CD4-positive, alpha-beta memory T cell (primary cell): ENCODE data around the gene UBE2J1. TPM values are rescaled to one million over a fixed set of nuclear protein-coding genes. Genes with fewer than 3 reads are reported as not detected.
A peak's percentile ranks its signal among the peaks of the same experiment; 100 is the strongest.
"Not testable (repeated sequence)": the region's sequence is repeated elsewhere in the genome, so short reads cannot be mapped to it uniquely, and the experiment has no call there.

Source experiments
- CTCF ChIA-PET: fragments of 350-600 bp; sonication (Branson Sonifier 250); formaldehyde crosslinking; loops from one replicate; lab custom pipeline; 2021; ENCODE audit warnings: inconsistent platforms; ENCODE audit not compliant: partially characterized antibody; lab: Charles Lee
- POLR2A ChIA-PET: fragments of 350-600 bp; sonication (Branson Sonifier 250); formaldehyde crosslinking; loops from one replicate; lab custom pipeline; 2021; ENCODE audit not compliant: partially characterized antibody; lab: Charles Lee
- DNase-seq, 5 donors: peaks; one replicate each; pipeline versions ENCODE4 v3.0.0 to v3.0.0-alpha.2; 2020 to 2022; ENCODE audit warnings: mixed read lengths in 1 of 5
- H3K27ac ChIP-seq: one replicate; pipeline ENCODE4 v1.7.0; 2013; ENCODE audit warnings: low read depth, low read length
- H3K27me3 ChIP-seq: 2 replicates; pipeline ENCODE4 v1.7.0; 2013; ENCODE audit warnings: mild to moderate bottlenecking, low read length, moderate library complexity; ENCODE audit not compliant: insufficient read depth
- H3K36me3 ChIP-seq: 2 replicates; pipeline ENCODE4 v1.7.0; 2013; ENCODE audit warnings: mild to moderate bottlenecking, low read length, moderate library complexity; ENCODE audit not compliant: insufficient read depth
- H3K4me1 ChIP-seq: 2 replicates; pipeline ENCODE4 v1.7.0; 2013; ENCODE audit warnings: mild to moderate bottlenecking, low read length, moderate library complexity; ENCODE audit not compliant: insufficient read depth
- H3K4me3 ChIP-seq, 2 donors: one replicate each; pipeline ENCODE4 v1.7.0; 2013; ENCODE audit warnings: low read length in 2 of 2, mild to moderate bottlenecking in 1 of 2
- H3K9me3 ChIP-seq, 2 donors: one replicate each; pipeline ENCODE4 v1.7.0; 2013; ENCODE audit warnings: low read length in 2 of 2, control low read depth in 1 of 2; ENCODE audit not compliant: control insufficient read depth in 1 of 2
- H3K27ac Mint-ChIP-seq, 7 donors: one replicate each; pipeline ENCODE4 v1.8.0; 2020 to 2021; ENCODE audit warnings: mixed read lengths in 7 of 7, mild to moderate bottlenecking in 6 of 7, inconsistent platforms in 3 of 7, moderate library complexity in 3 of 7
- H3K27me3 Mint-ChIP-seq, 2 donors: one replicate each; pipeline ENCODE4 v1.8.0; 2020 to 2021; ENCODE audit warnings: mixed read lengths in 2 of 2
- H3K36me3 Mint-ChIP-seq, 2 donors: one replicate each; pipeline ENCODE4 v1.8.0; 2020 to 2021; ENCODE audit warnings: mixed read lengths in 2 of 2, inconsistent platforms in 1 of 2, mild to moderate bottlenecking in 1 of 2
- H3K4me1 Mint-ChIP-seq, 4 donors: one replicate each; pipeline ENCODE4 v1.8.0; 2020 to 2021; ENCODE audit warnings: mixed read lengths in 4 of 4, mild to moderate bottlenecking in 1 of 4
- H3K4me3 Mint-ChIP-seq, 8 donors: one replicate each; pipeline ENCODE4 v1.8.0; 2020 to 2021; ENCODE audit warnings: mixed read lengths in 8 of 8, mild to moderate bottlenecking in 7 of 8, moderate library complexity in 6 of 8, inconsistent platforms in 3 of 8
- H3K9me3 Mint-ChIP-seq, 8 donors: one replicate each; pipeline ENCODE4 v1.8.0; 2020 to 2021; ENCODE audit warnings: mixed read lengths in 8 of 8, mild to moderate bottlenecking in 5 of 8, inconsistent platforms in 3 of 8, moderate library complexity in 1 of 8
- intact Hi-C: fragments of 100-400 bp; cut with micrococcal nuclease; formaldehyde crosslinking; loops from one replicate; pipeline ENCODE4 v1.15.1; 2023
- polyA plus RNA-seq, 2 donors: library from polyadenylated mRNA; unstranded; fragments of 300-500 nt; fragmentation: Illumina TruSeq; gene quantifications; one replicate each; pipeline ENCODE4 v1.2.3, GENCODE V29; 2021
- total RNA-seq, 2 experiments: library from RNA; stranded (reverse); gene quantifications; one replicate each; pipeline ENCODE4 v1.2.3, GENCODE V29; 2021

The UBE2J1 gene
- total and polyA plus RNA-seq, 4 experiments from 2014 or later: 21.9 to 53.8 (median 28.3) TPM

- Histone ChIP-seq H3K4me3 (peak overlapping the region in 1 of 2 donors; percentile 23), H3K27me3 (no peaks in the 10 kb centered on the region), H3K9me3 (no peaks in the 10 kb centered on the region), H3K27ac (peak overlapping the region; percentile 48), H3K4me1 (peaks cover 29% of the 10 kb centered on the region), H3K36me3 (no peaks in the 10 kb centered on the region)
- Mint-ChIP-seq H3K4me1 (peaks cover 18 to 37% (median 22%) of the 10 kb centered on the region in 4 donors), H3K4me3 (peak overlapping the region; percentile 42 to 85 (median 78)), H3K9me3 (no peaks in the 10 kb centered on the region), H3K36me3 (no peaks in the 10 kb centered on the region), H3K27ac (peak overlapping the region; percentile 96 to 99 (median 97)), H3K27me3 (no peaks in the 10 kb centered on the region)
- intact Hi-C loops: loop anchor here (1.0 kb wide), 3 partner anchors 53 to 335 kb away; partner anchors contain the start of genes PNRC1 and RNGTT
- ChIA-PET CTCF (interaction anchor here (0.8 to 2.3 kb wide), 10 partner anchors 10 to 334 kb away, joined by 3 to 17 read pairs (median 4); partner anchors contain the start of genes PNRC1 and UBE2J1), POLR2A (interaction anchor here (0.5 to 3.3 kb wide), 14 partner anchors 12 to 335 kb away, joined by 3 to 56 read pairs (median 4); partner anchors contain the start of genes PNRC1, RNGTT and UBE2J1)
- DNase-seq: peak; percentile 63 to 89 (median 71)
These were observed 54.7 kb downstream of the UBE2J1 start for GRCh38 chr6:89297695-89298351.

GRCh38 chr6:89295981-89296380 lies 56.5 kb downstream of the UBE2J1 start:
- Histone ChIP-seq H3K4me3 (no peak overlapping the region), H3K27me3 (no peaks in the 10 kb centered on the region), H3K27ac (no peak overlapping the region), H3K9me3 (no peaks in the 10 kb centered on the region), H3K36me3 (no peaks in the 10 kb centered on the region), H3K4me1 (peaks cover 29% of the 10 kb centered on the region)
- Mint-ChIP-seq H3K4me1 (peaks cover 18 to 33% (median 22%) of the 10 kb centered on the region in 4 donors), H3K9me3 (no peaks in the 10 kb centered on the region), H3K4me3 (no peak overlapping the region), H3K36me3 (no peaks in the 10 kb centered on the region), H3K27ac (peak overlapping the region in 4 of 7 donors; percentile 22 to 37 (median 24)), H3K27me3 (no peaks in the 10 kb centered on the region)
- intact Hi-C loops: no loop called here
- no peak for DNase-seq
- CTCF ChIA-PET: no interaction called here
- POLR2A ChIA-PET: no interaction called here

- H3K27me3 ChIP-seq, DNase-seq, H3K4me3 ChIP-seq, H3K9me3 ChIP-seq, H3K27me3 Mint-ChIP-seq, intact Hi-C loops, H3K36me3 ChIP-seq, POLR2A ChIA-PET, H3K27ac ChIP-seq, H3K9me3 Mint-ChIP-seq, H3K36me3 Mint-ChIP-seq, H3K4me3 Mint-ChIP-seq, CTCF ChIA-PET: not testable (repeated sequence)
- H3K4me1 ChIP-seq: peaks cover 29% of the 10 kb centered on the region
- Mint-ChIP-seq H3K4me1 (peaks cover 18 to 32% (median 22%) of the 10 kb centered on the region in 4 donors), H3K27ac (peak overlapping the region in 2 of 7 donors; percentile 36 to 42)
These were observed 57.4 kb downstream of the UBE2J1 start for GRCh38 chr6:89295116-89295515.

- Histone ChIP-seq H3K27ac (no peak overlapping the region), H3K4me1 (no peaks in the 10 kb centered on the region), H3K9me3 (no peaks in the 10 kb centered on the region), H3K36me3 (no peaks in the 10 kb centered on the region), H3K27me3 (no peaks in the 10 kb centered on the region), H3K4me3 (no peak overlapping the region)
- H3K9me3 Mint-ChIP-seq: no peaks in the 10 kb centered on the region
- intact Hi-C loops: no loop called here
- H3K4me1 Mint-ChIP-seq: peaks cover 0 to 4% (median 0%) of the 10 kb centered on the region in 4 donors
- ChIA-PET POLR2A (no interaction called here), CTCF (interaction anchor here (1.5 kb wide), 1 partner anchor 81 kb away, joined by 4 read pairs; no protein-coding TSS in a partner anchor)
- no peaks in the 10 kb centered on the region for H3K36me3 Mint-ChIP-seq
- no peaks in the 10 kb centered on the region for H3K27me3 Mint-ChIP-seq
- H3K27ac Mint-ChIP-seq: peak overlapping the region in 3 of 7 donors; percentile 2 to 60 (median 10)
- DNase-seq: no peak
- peak overlapping the region in 1 of 8 donors; percentile 50 for H3K4me3 Mint-ChIP-seq
These were observed 61.2 kb downstream of the UBE2J1 start for GRCh38 chr6:89291256-89291819.

- no peaks in the 10 kb centered on the region for H3K36me3 Mint-ChIP-seq
- Histone ChIP-seq H3K9me3 (no peaks in the 10 kb centered on the region), H3K27me3 (no peaks in the 10 kb centered on the region), H3K4me1 (no peaks in the 10 kb centered on the region), H3K4me3 (no peak overlapping the region), H3K36me3 (no peaks in the 10 kb centered on the region), H3K27ac (no peak overlapping the region)
- no peaks in the 10 kb centered on the region for H3K4me1 Mint-ChIP-seq
- H3K27ac Mint-ChIP-seq: peak overlapping the region in 1 of 7 donors; percentile 52
- no peaks in the 10 kb centered on the region for H3K27me3 Mint-ChIP-seq
- no peak overlapping the region for H3K4me3 Mint-ChIP-seq
- intact Hi-C loops: no loop called here
- no peak for DNase-seq
- CTCF ChIA-PET: interaction anchor here (1.5 kb wide), 1 partner anchor 82 kb away, joined by 4 read pairs; no protein-coding TSS in a partner anchor
- POLR2A ChIA-PET: no interaction called here
- no peaks in the 10 kb centered on the region for H3K9me3 Mint-ChIP-seq
These were observed 61.9 kb downstream of the UBE2J1 start for GRCh38 chr6:89290401-89291155.

- intact Hi-C loops: no loop called here
- no peak overlapping the region for H3K27ac ChIP-seq
- H3K4me1 ChIP-seq: no peaks in the 10 kb centered on the region
- no peaks in the 10 kb centered on the region for H3K27me3 Mint-ChIP-seq
- no peaks in the 10 kb centered on the region for H3K36me3 ChIP-seq
- POLR2A ChIA-PET: no interaction called here
- CTCF ChIA-PET: no interaction called here
- no peak overlapping the region for H3K27ac Mint-ChIP-seq
- H3K36me3 Mint-ChIP-seq: no peaks in the 10 kb centered on the region
- H3K9me3 ChIP-seq: no peaks in the 10 kb centered on the region
- no peak overlapping the region for H3K4me3 Mint-ChIP-seq
- no peaks in the 10 kb centered on the region for H3K9me3 Mint-ChIP-seq
- no peak overlapping the region for H3K4me3 ChIP-seq
- H3K4me1 Mint-ChIP-seq: no peaks in the 10 kb centered on the region
- no peaks in the 10 kb centered on the region for H3K27me3 ChIP-seq
- no peak for DNase-seq
These were observed 62.8 kb downstream of the UBE2J1 start for GRCh38 chr6:89289710-89290109.
